Activated T-cell treated with anti-CD3 and anti-CD28 coated beads, Interleukin-2, amount 50 U/mL, for 24 hours (primary cell): ENCODE results near the gene PNPO.
"Not testable (repeated sequence)": the region's sequence is repeated elsewhere in the genome, so short reads cannot be mapped to it uniquely, and the experiment has no call there.

Experiments
- DNase-seq: peaks from one replicate; pipeline ENCODE4 v3.0.0-alpha.2; 2020
- H3K27ac Mint-ChIP-seq: 2 replicates; pipeline ENCODE4 v1.8.0; 2020; ENCODE audit warnings: mild to moderate bottlenecking, mixed read lengths
- H3K27me3 Mint-ChIP-seq: 2 replicates; pipeline ENCODE4 v1.8.0; 2020; ENCODE audit warnings: mixed read lengths
- H3K36me3 Mint-ChIP-seq: 2 replicates; pipeline ENCODE4 v1.8.0; 2020; ENCODE audit warnings: low read depth, mixed read lengths
- H3K4me1 Mint-ChIP-seq: 2 replicates; pipeline ENCODE4 v1.8.0; 2020; ENCODE audit warnings: low read depth, mixed read lengths
- H3K4me3 Mint-ChIP-seq: 2 replicates; pipeline ENCODE4 v1.8.0; 2020; ENCODE audit warnings: mild to moderate bottlenecking, moderate library complexity, mixed read lengths
- H3K9me3 Mint-ChIP-seq: 2 replicates; pipeline ENCODE4 v1.8.0; 2020; ENCODE audit warnings: mixed read lengths

Gene PNPO

GRCh38 chr17:47986520-47986919 is 45.1 kb downstream of the PNPO start:
- H3K9me3 Mint-ChIP-seq, result no peaks in the 10 kb centered on the region
- peak overlapping the region; percentile 24 for H3K27ac Mint-ChIP-seq
- H3K36me3 Mint-ChIP-seq, result peaks cover 38% of the 10 kb centered on the region
- H3K4me1 Mint-ChIP-seq, result no peaks in the 10 kb centered on the region
- H3K4me3 Mint-ChIP-seq, result no peak overlapping the region
- no peak for DNase-seq
- no peaks in the 10 kb centered on the region for H3K27me3 Mint-ChIP-seq

GRCh38 chr17:47987240-47987835 is 46.0 kb downstream of the PNPO start:
- Mint-ChIP-seq H3K9me3 (no peaks in the 10 kb centered on the region), H3K36me3 (peaks cover 31% of the 10 kb centered on the region), H3K4me3 (no peak overlapping the region), H3K27me3 (no peaks in the 10 kb centered on the region), H3K4me1 (no peaks in the 10 kb centered on the region), H3K27ac (no peak overlapping the region)
- DNase-seq, result no peak

GRCh38 chr17:47988445-47988844 is 47.1 kb downstream of the PNPO start:
- H3K36me3 Mint-ChIP-seq, result peaks cover 20% of the 10 kb centered on the region
- not testable (repeated sequence) for H3K27me3 Mint-ChIP-seq, H3K9me3 Mint-ChIP-seq, DNase-seq, H3K4me1 Mint-ChIP-seq, H3K4me3 Mint-ChIP-seq, H3K27ac Mint-ChIP-seq

- H3K27ac Mint-ChIP-seq, result no peak overlapping the region
- H3K27me3 Mint-ChIP-seq, result no peaks in the 10 kb centered on the region
Measured at GRCh38 chr17:47989159-47989558, 47.8 kb downstream of the PNPO start.

GRCh38 chr17:47989700-47990099 is 48.3 kb downstream of the PNPO start:
- Mint-ChIP-seq H3K4me1 (no peaks in the 10 kb centered on the region), H3K4me3 (no peak overlapping the region), H3K27ac (no peak overlapping the region), H3K9me3 (no peaks in the 10 kb centered on the region), H3K27me3 (no peaks in the 10 kb centered on the region), H3K36me3 (peaks cover 9% of the 10 kb centered on the region)
- no peak for DNase-seq

More at GRCh38 chr17:47989159-47989558, 47.8 kb downstream of the PNPO start:
- peaks cover 13% of the 10 kb centered on the region for H3K36me3 Mint-ChIP-seq
- no peaks in the 10 kb centered on the region for H3K4me1 Mint-ChIP-seq
- no peak overlapping the region for H3K4me3 Mint-ChIP-seq
- no peak for DNase-seq
- no peaks in the 10 kb centered on the region for H3K9me3 Mint-ChIP-seq

- H3K9me3 Mint-ChIP-seq, result no peaks in the 10 kb centered on the region
- no peak overlapping the region for H3K4me3 Mint-ChIP-seq
- no peaks in the 10 kb centered on the region for H3K36me3 Mint-ChIP-seq
- no peaks in the 10 kb centered on the region for H3K27me3 Mint-ChIP-seq
- DNase-seq, result no peak
- H3K27ac Mint-ChIP-seq, result no peak overlapping the region
- no peaks in the 10 kb centered on the region for H3K4me1 Mint-ChIP-seq
Measured at GRCh38 chr17:47990962-47991731, 49.8 kb downstream of the PNPO start.

GRCh38 chr17:47992216-47992615 is 50.8 kb downstream of the PNPO start:
- Mint-ChIP-seq H3K9me3 (no peaks in the 10 kb centered on the region), H3K27me3 (no peaks in the 10 kb centered on the region), H3K36me3 (no peaks in the 10 kb centered on the region), H3K4me1 (no peaks in the 10 kb centered on the region), H3K4me3 (no peak overlapping the region), H3K27ac (no peak overlapping the region)
- DNase-seq, result no peak

GRCh38 chr17:47993031-47993564 is 51.7 kb downstream of the PNPO start:
- Mint-ChIP-seq H3K4me1 (no peaks in the 10 kb centered on the region), H3K36me3 (no peaks in the 10 kb centered on the region), H3K27me3 (peaks cover 3% of the 10 kb centered on the region), H3K27ac (no peak overlapping the region), H3K4me3 (no peak overlapping the region), H3K9me3 (no peaks in the 10 kb centered on the region)
- no peak for DNase-seq

- Mint-ChIP-seq H3K9me3 (no peaks in the 10 kb centered on the region), H3K27me3 (peaks cover 3% of the 10 kb centered on the region), H3K27ac (no peak overlapping the region)
Measured at GRCh38 chr17:47993964-47994363, 52.6 kb downstream of the PNPO start.

GRCh38 chr17:47994724-47995123 is 53.4 kb downstream of the PNPO start:
- no peak for DNase-seq
- Mint-ChIP-seq H3K4me1 (peaks cover 4% of the 10 kb centered on the region), H3K27me3 (peaks cover 3% of the 10 kb centered on the region), H3K9me3 (no peaks in the 10 kb centered on the region), H3K27ac (no peak overlapping the region), H3K36me3 (no peaks in the 10 kb centered on the region), H3K4me3 (no peak overlapping the region)

More at GRCh38 chr17:47993964-47994363, 52.6 kb downstream of the PNPO start:
- no peak overlapping the region for H3K4me3 Mint-ChIP-seq
- H3K36me3 Mint-ChIP-seq, result no peaks in the 10 kb centered on the region
- H3K4me1 Mint-ChIP-seq, result no peaks in the 10 kb centered on the region
- DNase-seq, result no peak

GRCh38 chr17:47995241-47995935 is 54.0 kb downstream of the PNPO start:
- Mint-ChIP-seq H3K4me3 (no peak overlapping the region), H3K9me3 (no peaks in the 10 kb centered on the region), H3K27me3 (peaks cover 3% of the 10 kb centered on the region), H3K36me3 (no peaks in the 10 kb centered on the region), H3K4me1 (peaks cover 5% of the 10 kb centered on the region), H3K27ac (no peak overlapping the region)
- DNase-seq, result no peak

- Mint-ChIP-seq H3K27me3 (peaks cover 3% of the 10 kb centered on the region), H3K27ac (no peak overlapping the region), H3K4me3 (no peak overlapping the region), H3K36me3 (no peaks in the 10 kb centered on the region), H3K4me1 (peaks cover 5% of the 10 kb centered on the region), H3K9me3 (no peaks in the 10 kb centered on the region)
- DNase-seq, result no peak
Measured at GRCh38 chr17:47996201-47996600, 54.8 kb downstream of the PNPO start.

- no peak overlapping the region for H3K27ac Mint-ChIP-seq
- H3K4me3 Mint-ChIP-seq, result no peak overlapping the region
Measured at GRCh38 chr17:47997586-47997985, 56.2 kb downstream of the PNPO start.

GRCh38 chr17:47998044-47998443 is 56.7 kb downstream of the PNPO start:
- Mint-ChIP-seq H3K27me3 (peaks cover 7% of the 10 kb centered on the region), H3K4me3 (no peak overlapping the region), H3K27ac (no peak overlapping the region), H3K36me3 (no peaks in the 10 kb centered on the region), H3K9me3 (no peaks in the 10 kb centered on the region), H3K4me1 (peaks cover 7% of the 10 kb centered on the region)
- DNase-seq, result no peak

More at GRCh38 chr17:47997586-47997985, 56.2 kb downstream of the PNPO start:
- H3K36me3 Mint-ChIP-seq, result no peaks in the 10 kb centered on the region
- no peaks in the 10 kb centered on the region for H3K9me3 Mint-ChIP-seq
- peaks cover 5% of the 10 kb centered on the region for H3K4me1 Mint-ChIP-seq
- no peak for DNase-seq
- H3K27me3 Mint-ChIP-seq, result peaks cover 3% of the 10 kb centered on the region
